HG03354 (cell line): ENCODE data around the gene PAGR1.

ENCODE experiments used
- ATAC-seq: cut with Tn5 transposase; IDR thresholded peaks from one replicate; pipeline ENCODE4 v1.9.1; 2021; ENCODE audit warnings: mild to moderate bottlenecking; ENCODE audit not compliant: unreplicated experiment, poor library complexity, severe bottlenecking

Gene PAGR1

GRCh38 chr16:29811170-29811895, 4.6 kb upstream of the PAGR1 start:
- ATAC-seq, result peak; percentile 30

DNA sequence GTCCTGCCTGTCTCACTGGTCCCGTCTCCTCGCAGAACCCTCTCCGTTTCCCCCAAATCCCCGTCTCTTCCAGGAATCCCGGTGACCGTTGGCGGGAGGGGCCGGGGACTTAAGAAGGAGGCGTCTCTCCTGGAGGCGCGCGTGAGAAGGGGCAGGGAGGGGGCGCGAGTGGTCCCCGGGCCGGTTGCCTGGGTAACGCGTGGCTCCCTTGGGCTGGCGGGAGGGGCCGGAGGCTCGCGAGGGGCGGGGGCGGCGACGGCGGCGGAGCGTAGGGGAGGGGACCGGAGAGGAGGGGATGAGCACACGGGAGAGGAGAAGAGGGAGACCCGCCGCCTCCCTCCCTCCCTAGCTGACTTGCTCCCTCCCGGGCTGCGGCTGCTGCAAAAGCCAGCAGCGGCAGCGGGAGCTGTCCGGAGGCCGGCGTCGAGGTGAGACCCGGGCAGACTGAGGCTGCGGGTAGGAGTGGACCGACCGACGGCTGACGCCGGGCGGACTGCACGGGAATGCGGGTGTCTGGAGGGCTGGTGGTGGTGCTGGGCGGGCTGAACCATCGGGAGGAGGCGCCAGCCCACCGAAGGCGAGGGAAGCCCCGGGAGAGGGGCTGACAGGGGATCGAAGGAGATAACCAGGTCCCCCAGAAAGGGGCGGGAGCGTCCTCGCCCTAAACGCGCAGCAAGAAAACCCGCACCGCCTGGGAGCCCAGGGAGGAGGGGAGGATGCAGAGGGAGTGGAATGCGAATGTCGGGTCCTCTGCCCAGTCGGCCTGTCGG, 3.9 kb upstream of the PAGR1 start, which contains the start of gene PRRT2:
TSS of gene PRRT2 (plus strand) at position 298 of the 770 bp plus-strand sequence. CDS start 862 bp downstream, outside the sequence.
- no peak for ATAC-seq

GRCh38 chr16:29812754-29813643, 3.0 kb upstream of the PAGR1 start:
- no peak for ATAC-seq

- no peak for ATAC-seq
Observed at GRCh38 chr16:29813644-29814562, 2.0 kb upstream of the PAGR1 start.

DNA sequence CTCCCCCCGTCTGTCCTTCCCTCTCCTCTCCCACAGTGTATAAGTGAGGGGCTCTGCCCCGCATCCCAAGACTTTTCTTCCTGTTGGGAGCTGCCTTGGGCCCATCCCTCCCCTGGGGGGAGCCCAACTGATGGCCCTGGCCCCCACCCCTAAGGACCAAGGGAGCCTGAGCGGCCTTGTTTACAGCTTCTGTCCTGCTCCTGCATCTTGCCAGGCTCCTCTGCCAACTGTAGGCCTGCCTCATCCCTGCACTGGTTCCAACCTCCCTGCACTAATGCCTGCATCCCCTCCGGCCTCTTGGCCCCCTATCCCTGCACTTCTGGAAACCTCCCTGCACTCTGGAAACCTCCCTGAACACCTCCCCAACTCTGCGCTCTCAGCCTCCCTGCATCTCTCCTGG, 1.4 kb upstream of the PAGR1 start:
- ATAC-seq, result no peak

DNA sequence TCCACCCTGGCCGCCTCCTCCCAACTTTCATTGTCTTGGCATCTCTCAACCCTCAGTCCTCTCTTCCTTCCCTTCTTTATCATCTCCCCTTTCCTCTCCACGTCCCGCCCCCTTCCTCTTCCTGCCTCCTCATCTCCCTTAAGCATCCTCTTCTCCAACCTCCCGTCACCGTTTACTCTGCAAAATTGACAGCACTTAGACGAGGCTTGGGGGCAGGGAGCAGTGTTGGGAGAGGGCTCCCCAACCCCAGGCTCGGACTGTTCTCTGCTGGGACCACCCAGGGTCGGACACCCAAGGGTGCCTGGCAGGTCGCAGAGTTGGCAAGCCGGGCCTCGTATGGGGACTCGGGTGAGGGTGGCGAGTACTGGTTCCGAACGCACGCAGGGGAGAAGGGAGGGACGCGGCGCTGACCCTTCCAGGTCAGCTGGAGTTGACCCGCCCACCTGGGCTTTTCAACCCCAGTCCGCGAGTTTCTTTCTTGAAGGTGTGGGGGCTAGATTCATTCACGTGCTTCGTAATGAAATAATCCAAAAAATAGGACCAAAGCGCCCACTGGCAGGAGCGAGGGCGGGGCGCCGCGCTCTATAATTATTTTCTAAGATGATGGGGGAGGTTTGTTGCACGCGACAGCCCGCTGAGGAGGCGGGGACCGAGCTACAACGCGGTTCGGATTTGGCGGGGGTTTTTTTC, 775 bp upstream of the PAGR1 start:
- ATAC-seq, result no peak

DNA sequence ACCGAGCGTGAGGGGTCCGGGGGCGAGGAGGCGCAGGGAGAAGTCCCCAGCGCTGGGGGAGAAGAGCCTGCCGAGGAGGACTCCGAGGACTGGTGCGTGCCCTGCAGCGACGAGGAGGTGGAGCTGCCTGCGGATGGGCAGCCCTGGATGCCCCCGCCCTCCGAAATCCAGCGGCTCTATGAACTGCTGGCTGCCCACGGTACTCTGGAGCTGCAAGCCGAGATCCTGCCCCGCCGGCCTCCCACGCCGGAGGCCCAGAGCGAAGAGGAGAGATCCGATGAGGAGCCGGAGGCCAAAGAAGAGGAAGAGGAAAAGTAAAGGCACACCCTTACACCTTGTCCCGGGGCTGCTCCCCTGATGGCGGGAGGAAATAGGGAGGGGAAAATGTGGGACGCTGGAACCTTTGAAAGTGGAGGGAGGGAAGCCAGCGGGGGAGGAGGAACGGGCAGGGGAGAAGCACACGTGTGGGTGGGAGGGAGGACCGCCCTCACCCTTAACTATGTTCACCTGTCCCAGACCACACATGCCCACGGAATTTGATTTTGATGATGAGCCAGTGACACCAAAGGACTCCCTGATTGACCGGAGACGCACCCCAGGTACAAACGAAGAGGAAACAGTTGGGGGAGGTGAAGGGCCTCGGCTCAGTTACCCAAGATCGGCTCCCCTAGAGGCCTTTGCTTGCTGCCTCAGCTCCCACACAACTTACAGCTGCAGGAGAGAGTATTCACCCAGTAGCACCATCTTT, 916 bp downstream of the PAGR1 start:
- peak; percentile 9 for ATAC-seq

GRCh38 chr16:29818082-29818481, 2.1 kb downstream of the PAGR1 start:
- ATAC-seq, result no peak

GRCh38 chr16:29819506-29819905, 3.6 kb downstream of the PAGR1 start:
- ATAC-seq, result no peak

GRCh38 chr16:29820271-29820701, 4.3 kb downstream of the PAGR1 start, which contains the start of gene MVP:
Gene MVP, plus strand, starts transcription at chr16:29820462. Its CDS starts 10,088 bp downstream, at chr16:29830550.
- ATAC-seq, result peak; percentile 22

DNA sequence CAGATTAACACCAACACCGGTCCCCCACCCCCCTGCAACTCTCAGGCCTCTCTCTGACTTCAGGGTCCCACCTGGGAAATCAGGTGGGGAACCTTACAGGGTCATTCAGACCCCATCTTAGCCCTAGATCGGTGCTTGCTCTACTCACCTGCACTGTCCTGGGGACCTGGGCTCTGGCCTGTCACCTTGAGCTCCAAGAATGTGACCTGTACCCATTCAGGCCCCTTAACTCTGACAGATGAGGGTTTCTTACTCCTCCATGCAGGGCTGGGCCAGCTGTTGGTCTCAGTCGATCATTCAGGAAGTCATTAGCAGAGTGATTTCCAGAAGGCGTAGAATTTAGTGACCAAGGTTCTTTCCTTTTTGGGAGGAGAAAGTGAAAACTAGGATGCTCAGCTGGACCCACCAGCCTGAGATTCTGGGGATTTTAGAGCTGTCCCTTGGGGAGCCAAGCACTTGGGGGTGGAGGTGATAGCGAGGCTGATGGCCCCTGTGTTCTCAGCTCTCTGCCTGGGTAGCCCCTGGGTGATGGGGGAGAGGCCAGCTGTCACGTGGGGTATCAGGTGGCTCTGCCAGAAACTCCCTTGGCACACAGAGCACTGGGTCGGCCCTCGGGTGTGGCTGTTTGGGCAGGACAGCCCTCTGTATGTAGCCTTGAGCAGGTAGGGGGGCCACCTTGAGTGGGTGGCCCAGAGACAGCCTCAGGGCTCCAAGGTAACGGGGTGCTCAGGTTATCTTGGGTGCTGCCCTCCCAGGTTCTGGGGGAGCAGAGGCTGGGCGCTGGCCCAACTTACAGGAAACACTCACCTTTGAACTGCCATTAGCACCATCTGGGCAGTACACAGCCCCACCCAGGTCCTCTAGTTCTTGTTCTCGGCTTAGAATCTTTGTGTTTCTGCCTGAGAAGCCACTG, 5.0 kb downstream of the PAGR1 start:
- peak; percentile 45 for ATAC-seq

GRCh38 chr16:29821643-29822115, 5.7 kb downstream of the PAGR1 start:
- no peak for ATAC-seq

GRCh38 chr16:29824589-29825144, 8.7 kb downstream of the PAGR1 start:
- no peak for ATAC-seq

GRCh38 chr16:29825145-29826044, 9.4 kb downstream of the PAGR1 start:
- ATAC-seq, result no peak

GRCh38 chr16:29826342-29826695, 10.4 kb downstream of the PAGR1 start:
- no peak for ATAC-seq
